Ishikawa (cell line): ENCODE results near the gene XRCC5.

ENCODE experiments used
- CEBPB ChIP-seq: IDR thresholded peaks from 2 replicates; pipeline ENCODE4 v1.6.1; 2012
- CREB1 ChIP-seq: IDR thresholded peaks from 2 replicates; pipeline ENCODE4 v1.6.1; 2012; ENCODE audit warnings: low read depth
- EGR1 ChIP-seq: IDR thresholded peaks from 2 replicates; pipeline ENCODE4 v1.6.1; 2012
- EP300 ChIP-seq: IDR thresholded peaks from 2 replicates; pipeline ENCODE4 v1.6.1; 2012; ENCODE audit warnings: borderline replicate concordance
- FOXM1 ChIP-seq: IDR thresholded peaks from 2 replicates; pipeline ENCODE4 v1.6.1; 2012; ENCODE audit warnings: low read depth, borderline replicate concordance
- NFIC ChIP-seq: IDR thresholded peaks from 2 replicates; pipeline ENCODE4 v1.6.1; 2012
- RAD21 ChIP-seq: IDR thresholded peaks from 2 replicates; pipeline ENCODE4 v1.6.1; 2012; ENCODE audit warnings: low read depth
- TAF1 ChIP-seq: IDR thresholded peaks from 2 replicates; pipeline ENCODE4 v1.6.1; 2012; ENCODE audit warnings: low read depth, mild to moderate bottlenecking
- TCF12 ChIP-seq: IDR thresholded peaks from 2 replicates; pipeline ENCODE4 v1.6.1; 2012; ENCODE audit warnings: low read depth
- TEAD4 ChIP-seq: IDR thresholded peaks from 2 replicates; pipeline ENCODE4 v1.6.1; 2012
- YY1 ChIP-seq: IDR thresholded peaks from 2 replicates; pipeline ENCODE4 v1.6.1; 2012; ENCODE audit warnings: low read depth
- ZBTB7A ChIP-seq: IDR thresholded peaks from 2 replicates; pipeline ENCODE4 v1.6.1; 2012; ENCODE audit warnings: low read depth
- TF ChIP-seq, protein P1 (sequence below): IDR thresholded peaks from 2 replicates; pipeline ENCODE4 v1.6.1; 2012; ENCODE audit warnings: low read depth, mild to moderate bottlenecking
- TF ChIP-seq, protein P2 (sequence below): IDR thresholded peaks from 2 replicates; pipeline ENCODE4 v1.6.1; 2012
- TF ChIP-seq, protein P3 (sequence below): IDR thresholded peaks from 2 replicates; pipeline ENCODE4 v1.6.1; 2012

XRCC5 gene

DNA sequence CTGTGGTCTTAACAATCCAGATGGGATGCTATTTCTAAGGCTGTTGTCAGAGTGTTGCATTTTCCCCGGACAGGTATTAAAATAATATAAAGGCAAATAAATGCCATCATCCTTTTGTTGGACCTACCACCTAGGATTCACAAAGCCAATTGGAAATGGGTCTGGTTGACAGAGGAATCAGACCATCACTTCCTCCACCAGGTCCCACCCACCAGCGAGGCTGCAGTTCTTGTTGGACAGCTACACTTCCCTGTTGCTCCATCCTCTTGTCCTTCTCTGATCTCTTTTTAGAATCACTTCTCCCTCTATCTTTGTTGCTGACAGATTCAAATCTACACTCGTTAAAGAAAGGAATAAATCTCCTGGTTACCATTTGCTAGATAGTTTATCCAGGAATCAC lies 26.3 kb upstream of the XRCC5 start:
- TF ChIP-seq, protein P1, sequence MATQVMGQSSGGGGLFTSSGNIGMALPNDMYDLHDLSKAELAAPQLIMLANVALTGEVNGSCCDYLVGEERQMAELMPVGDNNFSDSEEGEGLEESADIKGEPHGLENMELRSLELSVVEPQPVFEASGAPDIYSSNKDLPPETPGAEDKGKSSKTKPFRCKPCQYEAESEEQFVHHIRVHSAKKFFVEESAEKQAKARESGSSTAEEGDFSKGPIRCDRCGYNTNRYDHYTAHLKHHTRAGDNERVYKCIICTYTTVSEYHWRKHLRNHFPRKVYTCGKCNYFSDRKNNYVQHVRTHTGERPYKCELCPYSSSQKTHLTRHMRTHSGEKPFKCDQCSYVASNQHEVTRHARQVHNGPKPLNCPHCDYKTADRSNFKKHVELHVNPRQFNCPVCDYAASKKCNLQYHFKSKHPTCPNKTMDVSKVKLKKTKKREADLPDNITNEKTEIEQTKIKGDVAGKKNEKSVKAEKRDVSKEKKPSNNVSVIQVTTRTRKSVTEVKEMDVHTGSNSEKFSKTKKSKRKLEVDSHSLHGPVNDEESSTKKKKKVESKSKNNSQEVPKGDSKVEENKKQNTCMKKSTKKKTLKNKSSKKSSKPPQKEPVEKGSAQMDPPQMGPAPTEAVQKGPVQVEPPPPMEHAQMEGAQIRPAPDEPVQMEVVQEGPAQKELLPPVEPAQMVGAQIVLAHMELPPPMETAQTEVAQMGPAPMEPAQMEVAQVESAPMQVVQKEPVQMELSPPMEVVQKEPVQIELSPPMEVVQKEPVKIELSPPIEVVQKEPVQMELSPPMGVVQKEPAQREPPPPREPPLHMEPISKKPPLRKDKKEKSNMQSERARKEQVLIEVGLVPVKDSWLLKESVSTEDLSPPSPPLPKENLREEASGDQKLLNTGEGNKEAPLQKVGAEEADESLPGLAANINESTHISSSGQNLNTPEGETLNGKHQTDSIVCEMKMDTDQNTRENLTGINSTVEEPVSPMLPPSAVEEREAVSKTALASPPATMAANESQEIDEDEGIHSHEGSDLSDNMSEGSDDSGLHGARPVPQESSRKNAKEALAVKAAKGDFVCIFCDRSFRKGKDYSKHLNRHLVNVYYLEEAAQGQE: peak; percentile 19; the same call in 1 of the 2 replicates
- no peak for TF ChIP-seq TEAD4

DNA sequence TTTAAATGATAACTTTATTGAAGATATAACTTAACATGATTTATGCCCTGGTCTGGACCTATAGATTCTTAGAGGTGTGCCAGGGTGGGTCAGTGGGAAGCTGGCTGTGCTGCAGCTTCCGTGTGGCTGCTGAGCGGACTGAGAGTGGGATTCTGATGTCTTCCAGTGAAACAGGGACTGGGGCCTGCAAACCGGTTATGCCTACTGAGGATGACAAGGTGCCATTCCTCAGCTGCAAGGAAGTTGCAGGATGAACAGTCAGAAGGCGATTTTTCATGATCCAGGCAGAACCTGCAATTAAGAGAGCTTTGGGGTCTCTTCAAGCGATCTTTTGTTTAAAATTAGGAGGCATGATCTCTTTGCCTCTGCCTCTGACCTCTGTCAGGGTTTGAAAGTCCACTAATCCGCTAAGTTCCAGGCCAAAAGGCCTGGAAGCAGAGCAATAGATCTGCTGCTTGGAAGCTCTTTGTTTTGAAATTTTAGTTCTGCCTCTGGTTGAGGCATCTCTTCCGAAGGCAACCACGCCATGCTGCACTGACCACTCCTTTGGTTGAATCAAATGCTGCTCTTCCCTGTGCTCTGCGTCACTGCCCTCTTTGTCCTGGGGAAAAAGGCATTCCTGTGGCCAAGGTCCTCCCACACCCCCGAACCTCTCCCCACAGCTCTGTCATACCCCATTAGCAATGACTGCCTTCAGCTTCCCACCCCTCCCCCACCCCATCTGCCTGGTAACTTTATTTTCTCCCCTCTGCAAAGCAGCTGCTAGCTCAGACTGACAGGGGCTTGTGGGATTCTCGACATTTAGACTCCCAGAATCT lies 25.5 kb upstream of the XRCC5 start:
- TF ChIP-seq YY1: no peak
- TF ChIP-seq EGR1: no peak
- TF ChIP-seq ZBTB7A: no peak
- TF ChIP-seq, protein P1: no peak
- no peak for TF ChIP-seq TEAD4

DNA sequence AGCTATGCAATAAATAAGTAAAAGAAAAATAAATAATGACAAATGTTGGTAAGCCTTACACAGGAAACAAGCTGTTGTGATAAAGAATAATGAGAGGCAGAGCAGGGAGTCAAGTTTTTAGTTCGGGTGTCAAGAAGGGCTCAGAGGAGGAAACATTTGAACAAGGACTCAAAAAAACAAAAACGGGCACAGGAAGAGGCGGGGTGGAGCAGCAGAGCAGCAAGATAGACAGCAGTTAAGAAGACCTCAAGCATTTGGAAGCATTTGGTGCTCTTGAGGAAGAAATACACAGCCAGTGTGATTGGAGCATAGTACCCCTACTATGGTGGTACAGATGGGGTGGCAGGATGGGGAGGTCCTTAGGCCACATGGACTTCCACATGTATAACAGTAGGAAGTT lies 24.6 kb upstream of the XRCC5 start:
- TF ChIP-seq CREB1 (no peak), TAF1 (no peak), TEAD4 (no peak)
- TF ChIP-seq, protein P1: no peak

DNA sequence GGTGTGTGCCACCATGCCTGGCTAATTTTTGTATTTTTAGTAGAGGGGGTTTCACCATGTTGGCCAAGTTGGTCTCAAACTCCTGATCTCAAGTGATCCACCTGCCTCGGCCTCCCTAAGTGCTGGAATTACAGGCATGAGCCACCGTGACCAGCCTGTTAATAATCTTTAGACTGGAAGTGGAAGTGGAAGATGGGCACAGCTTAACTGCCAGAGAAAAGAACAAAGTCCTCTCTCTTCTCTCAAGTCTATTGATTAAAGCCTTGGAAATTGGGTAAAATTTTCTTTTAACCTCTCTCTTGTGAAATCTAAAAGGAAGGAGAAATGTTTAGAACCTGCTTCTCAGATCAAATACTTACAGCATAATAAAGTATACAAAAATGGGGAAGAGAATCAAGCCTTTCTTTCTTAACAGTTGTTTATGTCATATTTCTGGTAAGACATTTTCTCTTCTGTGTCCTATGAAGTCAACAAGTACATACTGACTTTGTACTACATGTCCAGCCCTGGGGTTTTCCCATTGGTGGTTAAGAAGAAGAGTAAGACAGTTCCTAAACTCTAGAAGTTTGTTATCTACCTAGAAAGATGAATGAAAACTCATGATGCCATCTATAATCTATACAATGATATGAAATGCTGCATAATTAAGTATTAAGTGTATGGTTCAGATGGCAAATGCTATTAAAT lies 22.8 kb upstream of the XRCC5 start:
- no peak for TF ChIP-seq CEBPB
- TF ChIP-seq EGR1: no peak
- TF ChIP-seq ZBTB7A: no peak
- no peak for TF ChIP-seq EP300
- TF ChIP-seq NFIC: no peak
- no peak for TF ChIP-seq CREB1
- TF ChIP-seq, protein P1: no peak
- no peak for TF ChIP-seq YY1
- no peak for TF ChIP-seq TAF1
- TF ChIP-seq, protein P2, sequence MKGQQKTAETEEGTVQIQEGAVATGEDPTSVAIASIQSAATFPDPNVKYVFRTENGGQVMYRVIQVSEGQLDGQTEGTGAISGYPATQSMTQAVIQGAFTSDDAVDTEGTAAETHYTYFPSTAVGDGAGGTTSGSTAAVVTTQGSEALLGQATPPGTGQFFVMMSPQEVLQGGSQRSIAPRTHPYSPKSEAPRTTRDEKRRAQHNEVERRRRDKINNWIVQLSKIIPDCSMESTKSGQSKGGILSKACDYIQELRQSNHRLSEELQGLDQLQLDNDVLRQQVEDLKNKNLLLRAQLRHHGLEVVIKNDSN: no peak
- TF ChIP-seq TCF12: no peak
- TF ChIP-seq TEAD4: no peak

- no peak for TF ChIP-seq NFIC
- TF ChIP-seq ZBTB7A: no peak
- no peak for TF ChIP-seq TCF12
- TF ChIP-seq RAD21: no peak
- TF ChIP-seq CEBPB: no peak
- no peak for TF ChIP-seq CREB1
- no peak for TF ChIP-seq EP300
- no peak for TF ChIP-seq TAF1
- TF ChIP-seq, protein P1: no peak
- no peak for TF ChIP-seq TEAD4
- TF ChIP-seq FOXM1: no peak
- TF ChIP-seq YY1: no peak
- TF ChIP-seq, protein P3, sequence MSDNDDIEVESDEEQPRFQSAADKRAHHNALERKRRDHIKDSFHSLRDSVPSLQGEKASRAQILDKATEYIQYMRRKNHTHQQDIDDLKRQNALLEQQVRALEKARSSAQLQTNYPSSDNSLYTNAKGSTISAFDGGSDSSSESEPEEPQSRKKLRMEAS: no peak
- TF ChIP-seq, protein P2: no peak
- TF ChIP-seq EGR1: no peak
Measured at GRCh38 chr2:216090369-216090786, 18.8 kb upstream of the XRCC5 start.
